Activated CD4-positive, alpha-beta T cell treated with anti-CD3 and anti-CD28 coated beads for 1 hour (primary cell): ENCODE results near the gene LHX8.
"Not testable (repeated sequence)": the region's sequence is repeated elsewhere in the genome, so short reads cannot be mapped to it uniquely, and the experiment has no call there.

Experiments
- DNase-seq: peaks from one replicate; pipeline ENCODE4 v3.0.0-alpha.2; 2020

Gene LHX8

DNA sequence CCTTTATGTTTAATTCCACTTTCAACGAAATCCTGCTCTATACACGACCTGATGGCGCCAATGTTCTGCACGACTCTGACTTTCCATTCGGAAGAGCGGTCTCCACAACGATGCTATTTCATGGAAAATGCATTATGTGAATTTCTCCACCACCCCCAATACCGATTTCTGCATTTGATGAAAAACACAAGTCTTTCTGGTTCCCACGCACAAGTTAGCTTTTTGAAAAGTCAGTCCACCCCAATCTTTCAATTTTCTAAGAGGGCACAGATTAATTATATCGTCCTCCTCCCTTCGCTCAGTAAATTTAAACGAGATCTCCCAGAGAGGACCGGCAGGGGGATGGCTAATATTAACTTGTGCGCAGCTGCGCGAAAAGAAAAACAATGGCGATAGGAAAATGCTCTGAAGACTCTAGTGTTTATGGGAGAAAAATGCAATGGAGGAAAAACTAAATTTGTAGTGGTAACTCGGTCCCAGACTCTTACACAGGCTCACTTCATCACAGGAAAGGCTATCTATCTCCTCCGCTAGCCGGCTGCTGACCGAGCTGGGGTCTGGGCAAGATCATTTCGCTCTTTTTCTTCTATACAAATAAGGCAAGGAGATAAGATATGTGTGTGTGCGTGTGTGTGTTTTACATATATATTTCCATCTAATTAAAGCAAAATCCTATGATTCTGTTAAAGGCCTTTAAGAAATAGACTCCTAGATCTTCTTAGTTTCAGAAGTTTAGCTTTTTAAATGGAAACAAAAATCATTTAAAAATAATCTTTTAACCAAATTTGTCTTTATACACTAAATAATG is 1.2 kb upstream of the LHX8 start:
- DNase-seq = no peak

DNA sequence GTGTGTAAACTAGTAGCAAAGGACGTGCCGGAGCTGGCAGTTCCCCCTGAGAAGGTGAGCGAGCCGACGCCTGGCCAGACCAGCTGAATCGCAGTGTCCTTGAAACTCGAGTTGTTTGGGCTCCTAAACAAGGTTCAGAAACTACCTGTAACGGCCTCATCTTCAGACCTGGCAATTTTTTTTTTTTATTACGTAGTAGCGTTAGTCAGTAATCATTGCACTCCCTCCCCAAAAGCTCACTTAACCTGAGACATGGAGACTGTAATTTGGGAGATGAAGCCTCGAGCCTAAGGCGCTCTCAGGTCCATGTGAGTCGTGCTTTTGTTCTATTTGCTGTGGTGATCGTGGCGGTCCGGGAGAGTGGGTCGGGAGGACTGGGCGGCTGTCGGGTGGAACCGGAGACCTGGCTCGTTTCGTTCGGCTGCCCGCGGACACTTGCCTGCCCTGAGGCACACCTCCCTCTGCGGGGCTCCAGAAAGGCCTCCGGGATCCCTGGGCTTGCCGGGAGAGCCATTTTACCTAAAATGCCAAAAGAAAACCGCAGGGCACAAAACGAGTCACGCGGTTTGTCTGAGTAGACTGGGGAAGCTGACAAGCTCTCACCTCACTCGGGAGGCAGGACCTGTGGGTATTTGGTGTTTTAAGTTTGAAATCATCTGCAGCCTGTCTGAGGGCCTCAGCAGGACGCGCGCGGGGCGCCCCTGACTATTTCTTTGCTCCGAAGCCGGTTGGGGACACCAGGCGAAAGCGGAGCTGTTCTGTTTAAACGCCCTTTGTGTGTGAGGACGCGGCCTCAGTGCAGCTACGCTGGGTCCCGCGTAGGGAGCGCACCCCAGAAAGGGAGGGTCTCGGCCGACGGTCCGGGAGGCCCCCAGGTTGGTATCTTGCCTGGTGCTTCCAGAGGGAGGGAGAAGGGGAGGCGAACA is 722 bp downstream of the LHX8 start:
- DNase-seq = no peak

- DNase-seq = no peak
Observed at GRCh38 chr1:75135573-75136194, 1.5 kb downstream of the LHX8 start.

DNA sequence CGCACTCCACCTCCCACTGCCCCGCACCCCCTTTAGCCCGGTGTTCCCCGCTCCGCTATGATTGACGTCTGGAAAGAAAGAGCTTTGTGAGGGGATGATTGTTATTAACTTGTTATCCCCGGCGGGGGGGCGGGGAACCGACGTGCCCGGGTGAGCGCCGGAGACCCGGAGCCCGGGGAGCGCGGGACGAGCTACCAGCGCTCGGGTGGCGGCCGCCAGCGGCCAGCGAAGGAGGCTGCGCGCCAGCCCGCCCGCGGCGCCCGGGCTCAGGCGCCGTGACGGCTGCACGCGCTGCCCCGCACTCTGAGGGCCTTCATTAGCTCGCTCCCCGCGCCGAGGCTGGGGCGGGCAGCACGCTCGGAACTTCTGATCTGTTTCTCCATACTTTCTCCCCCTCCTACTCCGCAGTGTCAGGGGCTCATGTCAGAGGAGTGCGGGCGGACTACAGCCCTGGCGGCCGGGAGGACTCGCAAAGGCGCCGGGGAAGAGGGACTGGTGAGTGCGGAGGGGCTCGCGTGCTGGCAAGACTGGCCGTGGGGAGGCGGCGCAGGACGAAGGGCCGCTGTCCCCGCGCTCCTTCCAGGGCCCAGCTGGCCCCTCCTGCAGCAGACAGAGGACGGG is 2.1 kb downstream of the LHX8 start:
- DNase-seq = no peak

- DNase-seq = no peak
Observed at GRCh38 chr1:75136921-75137641, 2.9 kb downstream of the LHX8 start.

DNA sequence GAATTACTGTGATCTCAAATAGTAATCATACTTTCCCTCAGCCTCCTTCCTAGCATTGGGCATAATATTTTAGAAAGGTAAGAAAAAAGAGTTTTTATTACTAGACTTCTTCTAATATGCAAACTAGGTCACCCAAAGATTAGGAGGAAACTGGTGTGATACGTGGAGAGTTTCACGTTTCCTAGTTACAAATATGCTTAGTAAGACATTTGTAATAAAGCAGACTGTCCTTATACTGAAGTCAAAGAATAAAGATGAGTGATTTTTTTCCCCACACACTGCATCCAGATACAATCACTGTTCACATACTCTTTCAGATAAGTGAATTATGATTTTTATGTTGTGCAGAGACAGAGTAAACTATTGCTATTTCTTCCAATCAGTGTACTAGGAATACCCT is 17.9 kb downstream of the LHX8 start:
- no peak for DNase-seq

- no peak for DNase-seq
Observed at GRCh38 chr1:75159154-75159553, 25.0 kb downstream of the LHX8 start.

GRCh38 chr1:75165264-75165663 is 31.1 kb downstream of the LHX8 start:
- no peak for DNase-seq

- no peak for DNase-seq
Observed at GRCh38 chr1:75166821-75167220, 32.6 kb downstream of the LHX8 start.

GRCh38 chr1:75170011-75170410 is 35.8 kb downstream of the LHX8 start:
- DNase-seq = no peak

- DNase-seq = no peak
Observed at GRCh38 chr1:75170981-75171380, 36.8 kb downstream of the LHX8 start.

DNA sequence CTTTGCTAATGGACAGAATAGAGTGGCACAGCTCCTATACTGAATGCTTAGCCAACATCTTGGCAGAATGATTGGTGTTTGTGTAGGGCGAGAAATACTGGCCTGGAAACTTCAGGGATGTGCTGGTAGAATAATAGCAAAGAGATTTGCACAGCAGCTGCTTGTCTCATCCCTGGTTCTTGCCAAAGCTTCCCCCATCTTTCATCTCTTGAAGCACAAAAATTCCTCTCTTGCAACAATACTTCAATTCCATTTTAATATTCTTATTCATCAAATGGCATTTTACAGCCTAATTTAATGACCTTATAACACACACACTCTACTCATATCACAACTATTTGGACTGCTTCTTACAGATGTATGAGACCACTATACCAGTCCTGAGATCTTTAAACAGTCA is 37.7 kb downstream of the LHX8 start:
- DNase-seq = no peak

GRCh38 chr1:75172556-75172955 is 38.4 kb downstream of the LHX8 start:
- no peak for DNase-seq

- no peak for DNase-seq
Observed at GRCh38 chr1:75174031-75174760, 40.0 kb downstream of the LHX8 start.

- not testable (repeated sequence) for DNase-seq
Observed at GRCh38 chr1:75181214-75181955, 47.2 kb downstream of the LHX8 start.

DNA sequence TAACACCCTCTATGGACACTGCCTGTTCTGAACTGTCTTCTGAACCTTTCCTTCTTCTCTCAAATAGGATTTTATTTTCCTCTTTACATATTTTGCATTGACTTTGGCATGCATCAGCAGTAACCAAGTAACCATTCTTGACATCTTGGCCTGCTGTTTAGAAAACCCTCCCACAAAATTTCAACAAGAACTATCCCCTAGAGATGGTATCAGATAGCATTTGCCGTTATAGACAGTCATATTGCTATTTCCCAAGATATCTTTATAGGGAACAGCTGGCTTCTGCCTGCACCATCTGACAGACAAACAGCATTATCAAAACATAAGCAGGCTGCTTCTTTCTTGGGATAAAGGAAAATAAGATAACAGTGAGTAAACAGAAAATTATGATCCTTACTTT is 54.7 kb downstream of the LHX8 start:
- DNase-seq = no peak

DNA sequence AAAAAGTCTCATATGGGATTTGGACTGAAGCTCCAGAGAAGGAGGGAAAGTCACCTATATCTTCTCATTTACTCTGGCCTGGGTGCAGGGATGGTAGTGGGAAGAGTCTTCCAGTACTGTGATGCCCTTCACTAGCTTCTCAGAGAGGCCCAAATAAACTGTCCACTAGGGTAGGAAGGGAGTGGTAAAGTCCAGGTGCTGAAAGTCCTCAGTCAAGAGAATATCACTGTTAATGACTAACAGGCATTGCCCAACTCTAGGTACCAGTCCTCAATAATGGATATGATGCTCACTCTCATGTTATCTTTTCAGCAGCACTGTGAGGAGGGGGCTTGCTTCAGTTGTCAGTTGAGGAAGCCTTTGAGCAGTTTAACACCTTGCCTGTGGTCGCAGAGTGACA is 64.0 kb downstream of the LHX8 start:
- no peak for DNase-seq

- no peak for DNase-seq
Observed at GRCh38 chr1:75198761-75199160, 64.6 kb downstream of the LHX8 start.

DNA sequence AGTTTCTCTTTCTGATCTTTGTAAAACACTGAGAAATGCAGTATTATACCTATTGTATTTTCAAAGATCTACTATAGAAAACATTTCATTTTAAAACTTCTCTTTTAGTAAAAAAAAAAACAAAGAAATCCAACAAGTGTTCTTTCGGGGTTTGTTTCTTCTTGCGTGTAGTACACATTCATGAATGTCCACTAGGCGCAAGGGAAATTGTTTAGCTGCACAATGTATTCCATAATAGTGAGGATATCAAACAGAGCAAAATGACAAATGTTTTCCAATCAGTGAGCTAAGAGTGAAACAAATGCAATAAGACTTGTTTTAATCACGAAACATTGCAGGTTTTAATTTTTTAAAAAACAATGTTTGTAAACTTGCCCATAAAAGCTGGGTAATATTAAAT is 68.6 kb downstream of the LHX8 start:
- no peak for DNase-seq

DNA sequence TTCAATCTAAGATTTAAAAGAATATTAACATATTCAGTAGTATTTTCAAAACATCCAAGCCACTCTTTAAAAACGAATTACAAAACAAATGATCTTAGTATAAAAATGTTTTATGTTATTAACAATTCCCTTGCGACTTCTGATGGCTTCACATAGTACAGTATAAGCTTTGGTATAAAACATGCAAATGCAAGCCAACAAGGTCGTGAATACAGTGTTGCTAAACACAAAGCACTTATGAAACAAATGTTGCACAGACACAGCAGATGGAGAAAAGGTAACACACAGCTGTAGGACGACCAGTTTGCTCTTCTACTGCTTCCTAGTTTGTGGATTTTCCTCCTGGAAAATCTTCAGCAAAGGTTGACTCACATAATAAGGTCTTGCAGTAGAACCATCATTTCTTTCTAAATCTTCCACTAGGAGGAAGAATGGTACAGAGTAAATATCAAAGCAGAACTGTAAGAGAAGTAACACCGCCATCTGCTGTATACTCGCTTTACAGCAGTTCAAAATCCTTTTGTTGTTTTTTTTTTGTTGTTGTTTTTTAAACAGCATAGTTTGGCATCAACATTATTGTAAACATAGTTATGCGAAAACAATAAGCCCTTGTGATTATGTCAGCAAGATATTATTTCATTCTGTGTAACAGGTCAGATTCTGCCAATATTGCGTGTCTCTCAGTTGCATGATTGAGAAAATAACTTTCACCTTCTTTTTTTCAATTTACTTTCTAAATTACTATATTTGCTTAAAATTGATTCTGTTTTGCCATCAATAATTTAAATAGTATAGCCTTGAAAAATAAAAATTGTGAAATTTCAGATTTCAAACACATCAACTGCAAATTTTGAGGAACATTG is 69.5 kb downstream of the LHX8 start:
- no peak for DNase-seq
